NCI-H2107 treated with DMSO at 0.1 percent for 48 hours (cell line): ENCODE measurements around the gene CTIF.

Experiments
- DNase-seq: peaks from one replicate; lab custom pipeline; 2025; ENCODE audit not compliant: unreplicated experiment; lab: John Stamatoyannopoulos, UW

Gene CTIF

DNA sequence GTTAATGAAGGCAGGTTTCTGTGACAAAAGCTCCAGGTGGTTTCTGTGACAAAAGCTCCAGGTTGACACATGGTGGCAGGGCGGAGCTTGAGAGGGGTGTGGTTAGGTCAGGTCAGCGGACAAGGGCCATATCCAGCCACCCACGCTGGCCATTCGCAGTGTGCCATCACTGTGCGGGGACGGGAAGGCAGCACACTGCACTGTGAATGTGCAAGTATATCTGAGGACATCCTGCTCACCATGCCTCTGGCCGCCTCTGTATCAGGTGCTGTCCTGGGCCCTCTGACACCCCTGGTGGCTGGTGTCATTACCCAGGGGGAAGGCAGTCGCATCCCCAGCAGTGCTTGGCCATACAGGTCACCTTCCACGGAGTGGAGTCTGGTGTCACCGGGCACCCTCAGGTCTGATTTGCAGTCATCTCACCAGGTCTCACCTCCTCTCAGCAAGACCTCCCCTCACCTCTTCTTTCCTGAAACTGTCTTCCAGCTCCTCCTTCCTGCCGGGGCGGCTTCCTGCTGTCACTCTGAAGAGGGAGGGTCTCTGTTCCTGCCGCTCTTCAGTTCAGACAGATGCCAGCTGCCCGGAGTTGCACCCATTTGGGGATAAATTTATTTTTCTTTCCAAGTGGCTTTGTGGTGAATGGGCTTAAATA is 34.9 kb downstream of the CTIF start:
- DNase-seq, result no peak

DNA sequence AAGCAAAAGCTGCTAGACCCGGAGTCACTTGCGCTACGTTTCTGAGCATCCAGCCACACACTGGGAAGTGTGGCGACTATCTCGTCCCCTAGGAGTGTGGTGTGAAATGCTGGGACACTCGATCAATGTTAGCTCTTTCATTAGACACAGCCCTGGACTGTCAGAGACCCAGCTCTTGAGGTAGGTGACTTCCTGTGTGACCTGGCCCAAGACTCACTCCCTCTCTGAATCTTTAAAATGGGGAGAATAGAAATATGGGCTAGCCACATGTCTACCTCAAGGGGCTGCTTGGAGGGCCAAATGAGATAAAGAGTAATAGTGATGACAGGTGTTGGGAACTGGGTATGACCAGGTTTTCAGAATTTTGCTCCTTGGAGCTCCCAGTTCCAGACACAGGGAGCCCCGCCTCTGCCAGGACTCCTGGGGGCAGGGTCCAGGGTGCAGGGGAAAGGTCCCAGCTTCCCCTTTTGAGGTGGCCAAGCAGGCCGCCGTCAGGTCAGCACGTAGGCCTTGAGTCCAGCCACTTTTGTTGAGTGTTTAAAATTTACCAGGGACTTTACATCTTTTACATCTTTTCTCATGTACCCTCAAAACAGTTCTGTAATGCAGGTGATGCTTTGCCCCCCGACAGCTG is 36.0 kb downstream of the CTIF start:
- no peak for DNase-seq

DNA sequence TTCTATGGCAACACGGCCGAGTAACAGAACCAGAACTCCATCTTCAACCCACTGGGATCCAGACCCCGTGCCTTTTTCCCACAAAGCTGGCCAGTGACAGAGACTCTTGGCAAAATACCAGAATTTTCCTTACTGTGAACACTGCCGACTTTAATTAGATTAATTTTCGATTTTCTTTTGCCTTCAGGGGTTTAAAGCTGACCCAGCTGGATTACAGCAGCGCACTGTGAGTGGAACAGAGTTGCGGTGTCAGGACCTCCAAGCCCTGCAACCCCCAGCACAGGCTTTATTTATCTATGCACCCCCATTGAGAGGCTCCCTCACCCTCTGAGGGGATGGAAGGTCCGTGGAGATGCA is 36.4 kb downstream of the CTIF start:
- no peak for DNase-seq

DNA sequence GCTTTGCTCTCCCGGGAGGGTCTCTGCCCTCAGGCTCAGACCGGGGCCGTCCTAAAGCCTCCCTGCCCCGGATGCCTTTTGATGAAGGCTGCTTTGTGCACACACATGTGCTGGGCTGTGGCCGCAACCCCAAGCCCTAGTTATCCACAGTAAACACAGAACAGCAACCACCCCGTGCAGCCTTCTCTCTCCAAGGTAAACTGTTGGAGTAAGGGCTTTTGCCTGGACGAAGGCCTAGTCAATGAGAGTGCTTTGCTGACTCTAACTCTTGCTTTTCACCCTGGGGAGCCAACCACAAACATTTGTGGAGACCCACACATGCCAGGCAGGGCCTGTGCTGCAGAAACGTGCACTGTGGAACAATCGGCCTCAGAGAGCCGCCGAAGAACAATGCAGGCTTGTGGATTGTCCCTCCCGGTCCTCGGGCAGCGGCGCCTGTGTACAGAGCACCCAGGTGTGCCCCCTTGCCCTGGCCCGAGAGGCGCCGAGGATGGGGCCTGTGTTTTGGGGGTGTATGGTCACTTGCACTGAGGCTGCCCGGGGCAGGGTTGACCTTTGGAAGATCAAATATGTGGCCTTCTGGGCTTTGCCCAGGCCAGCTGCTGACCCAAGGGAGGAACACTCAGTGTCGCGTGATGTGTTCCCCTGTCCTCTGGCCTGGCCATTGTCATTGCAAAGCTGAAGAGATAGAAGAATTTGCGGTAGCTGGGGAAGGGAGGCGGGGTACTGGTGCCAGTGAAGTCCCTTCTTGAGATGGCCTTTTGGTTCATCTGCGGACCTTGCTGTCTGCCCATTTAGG is 37.0 kb downstream of the CTIF start:
- peak; percentile 78 for DNase-seq

DNA sequence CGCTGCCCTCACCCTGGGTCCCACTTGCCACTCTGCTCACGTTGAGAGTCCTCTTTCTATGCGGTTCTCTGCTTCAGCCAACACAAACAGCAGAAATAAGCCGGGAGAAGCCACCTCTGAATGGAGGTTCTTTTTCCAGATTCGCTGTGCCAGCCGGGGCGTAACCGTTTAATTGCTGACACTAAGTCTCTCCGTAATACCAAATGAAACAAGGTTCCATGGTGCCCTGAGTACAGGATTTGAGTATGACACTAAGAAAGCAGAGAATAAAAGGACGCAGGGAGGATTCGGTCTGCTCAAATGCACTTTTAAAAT is 37.6 kb downstream of the CTIF start:
- DNase-seq, result no peak

DNA sequence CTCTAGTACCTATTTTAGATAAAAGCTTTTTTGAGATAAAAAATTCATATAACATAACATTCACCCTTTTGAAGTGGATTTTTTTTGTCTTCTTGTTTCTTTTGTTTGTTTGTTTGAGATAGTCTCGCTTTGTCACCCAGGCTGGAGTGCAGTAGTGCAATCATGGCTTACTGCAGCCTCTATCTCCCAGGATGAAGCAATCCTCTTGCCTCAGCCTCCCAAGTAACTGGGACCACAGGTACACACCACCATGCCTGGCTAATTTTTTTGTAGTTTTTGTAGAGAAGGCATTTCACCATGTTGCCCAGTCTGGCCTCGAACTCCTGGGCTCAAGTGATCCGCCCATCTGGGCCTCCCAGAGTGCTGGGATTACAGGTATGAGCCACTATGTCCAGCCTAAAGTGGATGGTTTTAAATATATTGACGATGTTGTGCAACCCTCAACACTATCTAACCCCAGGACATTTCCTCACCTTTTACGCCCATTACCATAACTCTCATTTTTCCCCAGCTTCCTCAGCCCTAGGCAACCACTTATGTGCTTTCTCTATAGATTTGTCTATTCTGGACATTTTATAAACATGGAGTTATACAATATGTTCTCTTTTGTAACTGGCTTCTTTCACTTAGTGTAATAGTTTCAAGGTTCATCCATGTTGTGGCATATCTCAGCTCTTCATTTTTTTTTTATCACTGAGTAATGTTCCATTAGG is 38.8 kb downstream of the CTIF start:
- DNase-seq, result no peak

DNA sequence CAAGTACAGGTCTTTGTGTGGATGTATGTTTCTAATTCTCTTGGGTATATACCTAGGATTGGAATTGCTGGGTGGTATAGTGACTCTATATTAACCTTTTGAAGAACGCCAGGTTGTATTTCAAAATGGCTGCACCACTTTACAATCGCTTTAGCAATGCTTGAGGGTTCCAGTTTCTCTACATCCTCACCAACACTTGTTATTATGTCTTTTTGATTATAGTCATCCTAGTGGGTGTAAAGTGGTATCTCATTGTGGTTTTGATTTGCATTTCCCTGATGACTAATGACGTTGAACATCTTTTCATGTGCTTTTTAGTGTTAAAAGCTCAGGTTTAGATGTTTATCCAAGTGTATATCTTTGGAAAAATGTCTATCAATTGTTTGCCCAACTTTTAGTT is 39.5 kb downstream of the CTIF start:
- no peak for DNase-seq

DNA sequence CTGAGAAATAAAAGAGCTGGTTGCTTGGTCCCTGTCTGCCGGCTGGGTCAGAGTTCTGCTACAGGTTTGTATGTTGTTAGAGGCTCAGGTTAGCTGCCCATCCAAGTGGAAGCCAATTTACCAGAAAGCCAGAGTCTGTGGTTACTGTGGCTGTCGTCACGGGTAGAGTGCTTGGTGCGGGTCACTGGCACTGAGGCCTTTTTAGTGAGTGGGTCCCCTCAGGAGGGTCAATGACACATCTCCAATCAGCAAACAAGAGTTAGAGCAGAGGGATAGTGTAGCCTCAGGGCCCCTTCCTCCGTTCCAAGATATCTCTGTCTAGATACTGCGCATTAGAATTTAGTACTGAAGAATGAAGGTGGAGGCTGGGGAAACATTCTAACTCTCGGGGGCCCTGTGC is 41.2 kb downstream of the CTIF start:
- DNase-seq, result no peak

DNA sequence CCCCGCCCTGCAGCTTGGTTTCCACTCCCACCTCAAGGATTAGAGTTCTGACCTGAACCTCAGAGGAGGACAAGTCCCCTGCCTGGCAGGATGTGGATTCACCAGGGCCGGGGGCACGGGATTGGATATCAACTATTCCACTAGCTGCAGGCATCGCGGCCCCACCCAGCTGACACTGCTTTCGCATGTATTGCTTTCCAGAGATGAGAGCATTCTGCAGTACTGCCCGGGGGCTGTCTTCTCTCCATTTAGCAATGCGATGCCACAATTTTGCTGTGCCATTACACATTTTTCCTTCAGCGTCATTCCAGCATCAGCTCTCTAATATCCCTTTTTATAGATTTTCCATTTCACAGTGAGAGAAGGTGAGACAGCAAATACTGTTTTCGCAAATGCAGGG is 42.0 kb downstream of the CTIF start:
- DNase-seq, result no peak

DNA sequence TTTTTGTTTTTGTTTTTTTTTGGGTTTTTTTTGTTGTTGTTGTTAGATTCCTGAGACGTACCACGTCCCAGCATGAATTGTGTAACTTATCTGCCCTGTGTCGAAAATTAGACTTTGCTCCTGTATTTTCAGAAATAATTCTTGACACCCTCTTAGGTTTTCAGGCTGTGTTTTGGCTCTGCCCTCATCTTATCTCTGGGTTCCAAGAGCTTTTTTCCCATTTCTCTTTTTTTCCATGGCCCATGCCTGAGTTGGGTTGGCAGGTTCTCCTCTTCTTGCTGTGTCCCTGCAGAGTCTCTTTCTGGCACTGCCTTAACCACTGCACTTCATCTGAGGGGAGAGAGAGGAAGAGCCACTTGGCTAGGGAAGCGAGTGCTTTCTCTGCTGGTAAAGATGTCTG is 42.4 kb downstream of the CTIF start:
- no peak for DNase-seq

DNA sequence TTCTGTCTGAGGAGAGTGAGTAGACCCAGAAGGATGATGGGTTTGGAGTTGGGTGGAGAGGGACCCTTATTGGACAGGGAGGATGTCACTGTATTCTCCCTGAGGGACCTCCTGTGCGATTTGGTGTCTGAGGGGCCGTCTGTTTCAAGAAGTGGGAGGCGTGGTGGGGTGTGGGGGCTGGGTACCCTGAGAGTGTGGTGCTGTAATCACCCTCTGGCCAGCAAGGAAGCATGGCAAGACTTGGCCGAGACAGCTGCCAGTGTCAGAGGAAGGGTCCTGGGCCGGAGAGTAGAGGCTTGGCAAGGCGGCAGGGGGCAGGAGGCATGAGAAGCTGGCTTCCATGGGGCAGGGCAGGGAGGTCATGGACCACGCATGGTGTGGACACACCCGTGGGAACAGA is 43.1 kb downstream of the CTIF start:
- no peak for DNase-seq

DNA sequence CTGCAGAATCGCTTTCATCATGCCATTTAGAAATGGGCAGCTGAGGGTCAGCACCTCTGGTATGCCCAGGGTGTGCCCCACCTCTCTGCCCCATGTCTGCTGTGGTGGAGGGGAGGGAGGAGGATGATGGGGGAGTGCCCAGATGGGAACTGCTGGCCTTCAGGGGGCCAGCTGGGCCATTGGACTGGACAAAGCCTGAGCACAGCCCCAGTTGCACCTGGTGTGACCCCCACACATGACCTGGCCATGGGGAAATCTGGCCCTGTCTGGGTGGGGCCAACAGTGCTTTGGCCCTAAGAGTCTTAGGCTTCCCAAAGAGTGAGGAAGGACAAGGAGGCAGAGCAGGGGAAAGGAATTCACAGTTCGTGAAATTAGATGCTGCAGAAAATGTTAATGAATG is 44.1 kb downstream of the CTIF start:
- DNase-seq, result no peak

DNA sequence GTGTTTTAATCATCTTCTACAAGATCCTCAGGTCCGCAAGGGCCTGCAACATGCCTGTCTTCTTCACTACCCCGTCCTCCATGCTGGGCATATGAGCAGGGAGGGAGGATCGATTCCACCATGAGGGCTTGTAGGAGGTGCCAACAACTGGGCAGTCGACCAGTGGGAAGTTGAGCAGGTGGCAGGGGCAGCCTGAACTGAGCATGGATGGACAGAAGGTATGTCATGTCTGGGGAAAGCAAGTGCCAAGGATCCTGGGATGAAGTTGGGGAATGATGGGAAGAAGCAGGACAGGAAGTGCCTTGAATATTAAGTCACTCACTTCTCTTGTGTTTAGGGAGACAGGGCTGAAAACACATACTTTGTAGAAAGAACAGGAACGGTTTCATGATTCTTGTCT is 44.7 kb downstream of the CTIF start:
- no peak for DNase-seq

DNA sequence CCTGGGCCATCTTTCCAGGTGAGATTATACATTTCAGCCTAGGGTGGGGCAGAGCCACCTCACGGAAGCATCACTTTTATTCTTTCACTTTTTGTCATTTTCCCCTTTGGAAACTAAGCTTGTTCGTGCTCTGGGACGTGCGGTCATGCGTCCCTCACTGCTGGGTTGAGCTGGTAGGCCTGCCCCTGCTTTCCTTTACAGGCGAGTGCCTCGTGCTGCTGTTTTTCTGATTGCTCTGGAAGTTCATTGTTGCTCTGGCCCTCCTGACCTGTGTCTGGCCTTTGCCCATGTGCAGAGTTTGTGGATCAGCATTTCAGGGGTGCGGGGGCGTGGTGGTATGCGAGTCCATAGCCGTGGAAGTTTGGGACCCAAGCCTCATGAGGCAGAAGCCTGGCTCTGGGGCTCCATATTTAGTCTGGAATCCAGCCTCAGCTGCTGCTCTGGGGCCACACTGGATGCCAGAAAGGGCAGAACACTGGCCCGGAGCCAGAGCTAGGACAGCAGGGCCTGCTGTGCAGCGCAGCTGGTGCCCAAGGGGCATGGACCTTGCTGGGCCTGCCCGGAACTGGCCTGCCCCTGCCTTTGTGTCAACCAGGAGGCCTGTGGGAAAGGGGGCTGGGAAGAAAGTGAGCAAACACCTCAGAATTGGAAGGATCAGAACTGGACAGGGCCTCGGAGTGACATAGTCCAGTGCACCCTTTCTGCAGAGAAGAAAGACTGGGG is 51.1 kb downstream of the CTIF start:
- no peak for DNase-seq

DNA sequence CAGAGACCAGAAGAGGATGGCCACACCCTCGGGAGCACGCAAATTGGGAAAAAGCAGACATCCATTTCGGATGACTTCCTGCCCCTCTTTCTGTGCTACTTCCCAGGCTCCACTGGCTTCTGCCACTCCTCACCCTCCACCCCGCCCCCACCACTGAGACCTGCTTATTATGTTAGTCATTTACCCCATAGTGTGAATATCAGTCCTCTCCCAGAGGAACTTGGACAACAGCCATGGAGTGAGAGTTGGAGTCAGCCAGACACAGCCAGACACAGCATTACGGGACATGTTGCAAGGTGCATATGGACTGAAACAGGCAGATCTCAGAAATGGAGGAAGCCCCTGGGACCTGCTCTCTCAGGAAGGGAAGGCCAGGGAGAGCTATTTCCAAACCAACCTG is 51.8 kb downstream of the CTIF start:
- no peak for DNase-seq

DNA sequence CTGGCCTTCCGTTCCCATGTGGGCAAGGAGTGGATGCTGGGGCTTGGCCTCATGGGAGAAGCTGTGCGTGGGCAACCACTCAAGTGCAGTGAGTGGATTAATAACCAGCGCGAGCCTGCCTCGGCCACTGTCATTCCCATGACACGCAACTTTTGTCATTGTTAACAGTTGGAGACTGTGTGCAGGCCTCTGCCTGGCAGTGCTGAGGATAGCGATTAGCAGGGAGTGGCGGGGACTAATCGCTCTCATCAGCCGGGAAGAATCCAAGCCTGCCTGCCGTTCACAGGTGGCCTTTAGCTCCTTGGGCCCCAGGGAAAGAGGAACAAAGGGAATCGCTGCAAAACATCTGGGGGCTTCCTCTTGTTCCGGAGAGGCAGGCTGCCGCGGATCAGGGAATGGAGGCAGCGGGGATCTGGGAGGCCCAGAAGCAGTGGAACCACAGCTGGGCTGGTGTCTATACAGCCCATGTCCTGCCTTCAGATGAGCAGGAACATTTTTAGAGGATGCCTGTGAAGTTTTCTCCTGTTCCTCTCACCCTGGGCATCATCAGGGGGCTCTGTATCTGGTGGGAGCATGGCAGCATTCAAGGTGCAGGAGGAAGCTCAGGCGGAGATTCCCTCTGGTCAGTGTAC is 53.8 kb downstream of the CTIF start:
- DNase-seq, result no peak

DNA sequence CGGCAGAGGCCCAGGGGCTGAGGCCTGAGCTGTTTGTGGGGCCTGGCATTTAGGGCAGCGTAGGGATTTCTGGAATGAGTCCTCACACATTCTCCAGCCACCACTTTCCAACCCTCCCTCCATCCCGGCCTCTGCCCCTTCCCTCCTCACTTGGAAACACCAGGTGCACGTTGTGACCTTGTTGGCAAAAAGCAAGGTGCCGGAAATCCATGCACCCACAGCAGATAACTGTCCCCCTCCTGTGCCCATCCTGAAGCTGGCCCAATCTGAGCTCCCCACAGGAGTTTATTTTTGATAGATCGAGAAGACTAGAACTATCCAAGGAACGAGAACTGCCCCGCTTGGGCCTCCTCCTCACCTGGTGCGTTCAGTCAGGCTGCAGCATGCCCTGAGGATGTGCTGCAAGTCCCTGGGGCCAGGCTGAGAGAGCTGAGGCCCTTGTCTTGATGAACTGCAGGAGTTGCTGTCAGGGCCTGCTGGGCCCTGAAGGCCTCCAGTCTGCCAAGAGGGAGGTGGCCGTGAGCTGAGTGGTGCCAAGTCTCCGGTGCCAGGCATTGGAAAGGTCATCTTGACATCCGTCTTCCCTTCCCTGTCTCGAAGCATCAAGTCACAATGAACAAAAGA is 55.8 kb downstream of the CTIF start:
- no peak for DNase-seq

DNA sequence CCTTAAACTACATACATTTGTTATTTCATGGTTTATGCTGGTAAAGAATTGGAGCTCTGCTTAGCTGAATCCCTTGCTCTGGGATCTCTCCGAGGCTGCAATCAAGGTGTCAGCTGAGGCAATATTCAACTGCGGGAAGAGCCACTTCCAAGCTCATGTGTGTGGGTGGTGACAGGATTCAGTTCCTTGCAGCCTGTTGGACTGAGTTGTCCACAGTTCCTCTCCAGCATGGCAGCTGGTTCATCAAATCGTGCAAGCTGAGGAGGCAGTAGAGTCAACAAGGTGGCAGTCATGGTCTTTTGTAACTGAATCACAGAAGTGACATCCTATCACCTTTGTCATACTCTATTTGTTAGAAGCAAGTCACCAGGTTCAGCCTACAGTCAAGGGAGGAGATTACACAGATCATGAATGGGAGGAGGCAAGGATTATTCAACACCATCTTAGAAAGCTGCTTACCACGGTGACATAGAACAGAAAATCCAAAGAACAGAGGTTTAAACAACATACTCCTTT is 56.9 kb downstream of the CTIF start:
- DNase-seq, result no peak

DNA sequence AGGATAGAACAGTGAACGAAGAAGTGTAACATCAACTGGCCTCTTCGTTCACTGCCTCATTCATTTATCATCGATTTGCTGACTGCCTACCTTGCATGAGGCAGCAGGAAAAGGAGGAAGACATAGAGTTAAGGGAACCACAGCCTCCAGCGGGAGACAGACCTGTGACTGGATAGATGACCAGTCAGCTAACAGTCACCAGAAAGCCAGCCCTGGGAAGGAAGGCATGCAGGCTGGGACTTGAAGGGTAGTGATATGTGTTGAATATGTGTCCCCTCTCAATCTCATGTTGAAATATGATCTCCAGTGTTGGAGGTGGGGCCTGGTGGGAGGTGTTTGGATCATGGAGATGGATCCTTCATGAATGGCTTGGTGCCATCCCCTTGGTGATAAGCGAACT is 58.3 kb downstream of the CTIF start:
- no peak for DNase-seq

DNA sequence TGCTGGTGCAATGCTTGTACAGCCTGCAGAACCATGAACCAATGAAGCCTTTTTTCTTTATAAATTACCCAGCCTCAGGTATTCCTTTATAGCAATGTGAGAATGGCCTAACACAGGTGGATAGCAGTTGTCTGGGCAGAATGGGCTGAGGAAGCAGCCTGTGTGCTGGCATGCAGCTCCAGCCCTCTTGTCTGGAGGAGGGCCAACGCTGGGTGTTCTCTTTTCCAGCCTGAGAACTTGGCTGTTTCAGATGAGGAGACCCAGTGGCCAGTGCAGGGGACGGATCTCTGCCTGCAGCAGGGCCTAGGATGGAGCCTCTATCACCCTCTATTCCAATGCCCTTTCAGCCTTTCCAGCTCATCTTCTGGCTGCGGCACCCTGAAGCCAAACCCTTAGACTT is 58.8 kb downstream of the CTIF start:
- DNase-seq, result no peak
